C4-2B (cell line): ENCODE measurements around the gene CSAD.

ENCODE experiments used
- ZFX ChIP-seq: fragments of 450-650 bp; IDR thresholded peaks from 2 replicates; pipeline ENCODE4 v1.6.1; 2017
- TF ChIP-seq, protein P1 (sequence below): fragments of 450-650 bp; conservative IDR thresholded peaks from 2 replicates; pipeline ENCODE4 v1.5.1; 2017; ENCODE audit warnings: mild to moderate bottlenecking

DNA sequence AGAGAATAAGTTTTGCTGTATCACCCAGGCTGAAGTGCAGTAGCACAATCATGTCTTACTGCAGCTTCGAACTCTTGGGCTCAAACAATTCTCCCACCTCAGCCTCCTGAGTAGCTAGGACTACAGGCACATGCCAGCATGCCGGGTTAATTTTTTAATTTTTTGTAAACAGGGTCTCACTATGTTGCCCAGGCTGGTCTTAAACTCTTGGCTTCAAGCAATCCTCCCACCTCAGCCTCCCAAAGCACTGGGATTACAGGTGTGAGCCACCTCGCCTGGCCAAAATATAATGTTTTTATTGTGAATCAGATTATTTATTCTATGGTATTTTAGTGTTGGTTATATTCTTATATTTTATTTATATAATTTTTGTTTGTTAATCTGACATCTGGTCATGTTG is 4.0 kb downstream of the CSAD start:
- TF ChIP-seq, protein P1, sequence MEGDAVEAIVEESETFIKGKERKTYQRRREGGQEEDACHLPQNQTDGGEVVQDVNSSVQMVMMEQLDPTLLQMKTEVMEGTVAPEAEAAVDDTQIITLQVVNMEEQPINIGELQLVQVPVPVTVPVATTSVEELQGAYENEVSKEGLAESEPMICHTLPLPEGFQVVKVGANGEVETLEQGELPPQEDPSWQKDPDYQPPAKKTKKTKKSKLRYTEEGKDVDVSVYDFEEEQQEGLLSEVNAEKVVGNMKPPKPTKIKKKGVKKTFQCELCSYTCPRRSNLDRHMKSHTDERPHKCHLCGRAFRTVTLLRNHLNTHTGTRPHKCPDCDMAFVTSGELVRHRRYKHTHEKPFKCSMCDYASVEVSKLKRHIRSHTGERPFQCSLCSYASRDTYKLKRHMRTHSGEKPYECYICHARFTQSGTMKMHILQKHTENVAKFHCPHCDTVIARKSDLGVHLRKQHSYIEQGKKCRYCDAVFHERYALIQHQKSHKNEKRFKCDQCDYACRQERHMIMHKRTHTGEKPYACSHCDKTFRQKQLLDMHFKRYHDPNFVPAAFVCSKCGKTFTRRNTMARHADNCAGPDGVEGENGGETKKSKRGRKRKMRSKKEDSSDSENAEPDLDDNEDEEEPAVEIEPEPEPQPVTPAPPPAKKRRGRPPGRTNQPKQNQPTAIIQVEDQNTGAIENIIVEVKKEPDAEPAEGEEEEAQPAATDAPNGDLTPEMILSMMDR: no peak
- no peak for TF ChIP-seq ZFX
